Prostate gland (tissue), 2 donors: ENCODE data around the gene COL5A1. TPM values are rescaled to one million over a fixed set of nuclear protein-coding genes. Genes with fewer than 3 reads are reported as not detected.

Experiments
- DNase-seq: peaks from one replicate; pipeline ENCODE4 v3.0.0-alpha.2; 2019; ENCODE audit warnings: low spot score
- H3K27ac ChIP-seq, 2 donors: fragments of 200-600 bp; sonication (generic); 2 replicates each; pipeline ENCODE4 v1.5.1; 2017 to 2019
- H3K27me3 ChIP-seq: fragments of 200-600 bp; sonication (generic); replicated peaks from 2 replicates; pipeline ENCODE4 v1.5.1; 2019; ENCODE audit not compliant: insufficient read depth
- H3K36me3 ChIP-seq, 2 donors: fragments of 200-600 bp; sonication (generic); 1 replicate in 1 of 2; 2 replicates in 1 of 2; pipeline versions ENCODE4 v1.5.1 to v1.8.1; 2017 to 2019
- H3K4me1 ChIP-seq: fragments of 200-600 bp; sonication (generic); replicated peaks from 2 replicates; pipeline ENCODE4 v1.5.1; 2019
- H3K4me3 ChIP-seq, 2 donors: fragments of 200-600 bp; sonication (generic); 2 replicates each; pipeline ENCODE4 v1.5.1; 2017 to 2019
- H3K9me3 ChIP-seq: fragments of 200-600 bp; sonication (generic); 2 replicates; pipeline ENCODE4 v1.5.1; 2017
- POLR2A ChIP-seq: fragments of 450-650 bp; IDR thresholded peaks from one replicate; pipeline ENCODE4 v1.6.1; 2016; ENCODE audit warnings: antibody characterized with exemption, mild to moderate bottlenecking
- POLR2AphosphoS5 ChIP-seq: sonication (generic); formaldehyde crosslinking; IDR thresholded peaks from one replicate; pipeline ENCODE4 v1.6.1; 2017; ENCODE audit warnings: antibody characterized with exemption
- WGBS: methylation state at CpG from one replicate; pipeline ENCODE4 v1.1.5; 2018; 5-methylcytosine and 5-hydroxymethylcytosine counted together
- intact Hi-C: fragments of 100-400 bp; cut with DNase I; formaldehyde crosslinking; loops from one replicate; pipeline ENCODE4 v1.14.2; 2022
- total RNA-seq, 2 donors: library from RNA; depleted of rRNA; stranded (reverse); fragments of >200 nt; gene quantifications; one replicate each; pipeline ENCODE4 v1.1.0, GENCODE V29; 2016
- TF ChIP-seq, protein P1 (sequence below), 4 experiments: fragments of 200-600 bp in 2 of 4; fragments of 450-650 bp in 2 of 4; sonication (generic) in 2 of 4; IDR thresholded peaks; 1 replicate in 3 of 4; 2 replicates in 1 of 4; pipeline ENCODE4 v1.5.1; 2016 to 2019; ENCODE audit warnings: antibody characterized with exemption in 4 of 4, mild to moderate bottlenecking in 2 of 4, moderate library complexity in 2 of 4

The COL5A1 gene
- total RNA-seq, 2 donors from 2014 or later, result 16.9 to 36.0 TPM

DNA sequence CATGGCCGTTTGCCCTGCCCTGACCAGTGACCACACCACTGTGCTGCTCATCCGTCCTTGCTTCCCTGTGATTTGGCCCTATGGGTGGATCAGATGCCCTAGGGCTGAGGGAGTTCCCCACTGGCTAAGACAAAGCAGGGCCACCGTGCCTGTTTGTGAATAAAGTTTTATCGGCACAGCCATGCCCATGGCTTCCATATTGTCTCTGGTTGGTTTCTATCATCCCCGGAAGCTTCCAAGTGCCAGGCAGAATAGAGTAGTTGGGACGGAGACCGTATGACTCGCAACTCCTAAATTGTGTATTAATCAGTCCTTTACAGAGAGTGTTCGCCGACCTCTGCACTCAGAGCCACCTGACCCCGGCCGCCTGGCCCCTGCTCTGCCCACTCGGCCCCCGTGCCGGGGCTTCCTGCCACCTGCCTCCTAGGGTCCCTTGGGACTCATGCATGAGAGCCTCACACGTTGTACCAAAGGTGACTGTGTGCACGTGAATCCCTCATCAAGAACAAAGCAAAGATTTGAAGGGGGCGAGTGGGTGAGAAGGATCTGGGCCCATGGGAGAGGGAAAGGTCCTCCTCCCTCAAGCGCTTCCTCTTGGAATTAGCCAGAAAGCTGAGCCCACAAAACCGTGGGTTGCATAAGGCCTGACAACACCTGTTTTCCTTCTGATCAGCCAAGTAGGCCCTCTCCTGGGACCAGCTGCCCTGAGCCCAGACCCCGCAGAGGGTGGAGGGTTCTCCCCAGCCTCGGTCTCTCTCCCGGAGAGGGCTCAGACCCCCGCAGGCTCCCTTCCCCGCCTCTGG, 227.3 kb downstream of the COL5A1 start:
- DNase-seq, result no peak
- TF ChIP-seq, protein P1, sequence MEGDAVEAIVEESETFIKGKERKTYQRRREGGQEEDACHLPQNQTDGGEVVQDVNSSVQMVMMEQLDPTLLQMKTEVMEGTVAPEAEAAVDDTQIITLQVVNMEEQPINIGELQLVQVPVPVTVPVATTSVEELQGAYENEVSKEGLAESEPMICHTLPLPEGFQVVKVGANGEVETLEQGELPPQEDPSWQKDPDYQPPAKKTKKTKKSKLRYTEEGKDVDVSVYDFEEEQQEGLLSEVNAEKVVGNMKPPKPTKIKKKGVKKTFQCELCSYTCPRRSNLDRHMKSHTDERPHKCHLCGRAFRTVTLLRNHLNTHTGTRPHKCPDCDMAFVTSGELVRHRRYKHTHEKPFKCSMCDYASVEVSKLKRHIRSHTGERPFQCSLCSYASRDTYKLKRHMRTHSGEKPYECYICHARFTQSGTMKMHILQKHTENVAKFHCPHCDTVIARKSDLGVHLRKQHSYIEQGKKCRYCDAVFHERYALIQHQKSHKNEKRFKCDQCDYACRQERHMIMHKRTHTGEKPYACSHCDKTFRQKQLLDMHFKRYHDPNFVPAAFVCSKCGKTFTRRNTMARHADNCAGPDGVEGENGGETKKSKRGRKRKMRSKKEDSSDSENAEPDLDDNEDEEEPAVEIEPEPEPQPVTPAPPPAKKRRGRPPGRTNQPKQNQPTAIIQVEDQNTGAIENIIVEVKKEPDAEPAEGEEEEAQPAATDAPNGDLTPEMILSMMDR (IDR thresholded peaks at IDR 0.05), result no peak
- no peak for TF ChIP-seq POLR2A
- intact Hi-C loops, result no loop called here
- Histone ChIP-seq H3K4me3 (no peak overlapping the region), H3K27ac (no peak overlapping the region), H3K27me3 (no peaks in the 10 kb centered on the region), H3K4me1 (peaks cover 5% of the 10 kb centered on the region), H3K9me3 (no peaks in the 10 kb centered on the region), H3K36me3 (no peaks in the 10 kb centered on the region)
- whole genome bisulfite sequencing, result 90% methylated on average over 25 of the region's 25 CpGs

DNA sequence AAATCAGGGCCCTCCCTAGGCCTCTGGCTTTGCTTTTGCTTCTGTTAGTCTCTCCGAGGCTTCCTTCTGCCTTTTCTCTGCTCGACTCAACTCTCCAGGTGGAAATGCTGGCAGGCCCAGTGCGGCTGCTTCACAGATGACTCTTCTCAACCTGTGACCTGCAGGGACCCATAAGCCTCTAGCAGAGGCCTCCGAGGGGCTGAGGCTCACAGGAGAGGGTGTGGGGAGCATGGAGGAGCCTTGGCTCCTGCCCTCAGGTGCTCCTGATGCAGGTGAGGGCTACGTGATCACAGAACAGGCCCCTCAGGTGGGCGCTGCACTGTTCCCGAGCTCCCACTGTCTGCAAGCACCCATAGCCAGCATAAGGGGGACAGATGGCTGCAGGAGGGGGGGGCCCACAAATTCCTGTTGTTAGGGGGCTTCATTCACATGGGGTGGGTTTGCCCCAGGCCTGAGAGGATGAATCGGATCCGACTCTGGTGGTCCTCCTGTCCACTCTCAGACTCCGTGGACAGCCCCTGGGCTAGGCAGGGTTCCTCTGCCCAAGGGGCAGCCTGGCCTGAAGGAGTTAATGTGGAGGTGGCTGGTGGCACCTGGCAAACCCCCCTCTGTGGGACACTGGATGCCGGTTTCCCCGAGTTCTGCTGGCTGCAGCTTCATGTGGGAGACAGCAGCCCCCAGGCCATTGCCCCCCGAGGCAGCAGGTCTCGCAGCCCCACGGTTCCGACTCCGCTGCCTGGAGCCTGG, 228.1 kb downstream of the COL5A1 start:
- Histone ChIP-seq H3K27ac (no peak overlapping the region), H3K27me3 (no peaks in the 10 kb centered on the region), H3K36me3 (no peaks in the 10 kb centered on the region), H3K4me1 (no peaks in the 10 kb centered on the region), H3K9me3 (no peaks in the 10 kb centered on the region), H3K4me3 (no peak overlapping the region)
- intact Hi-C loops, result no loop called here
- DNase-seq, result no peak
- TF ChIP-seq POLR2AphosphoS5 (no peak), POLR2A (no peak)
- TF ChIP-seq, protein P1 (IDR thresholded peaks at IDR 0.05), result no peak
- 91% methylated on average over 17 of the region's 17 CpGs for WGBS

DNA sequence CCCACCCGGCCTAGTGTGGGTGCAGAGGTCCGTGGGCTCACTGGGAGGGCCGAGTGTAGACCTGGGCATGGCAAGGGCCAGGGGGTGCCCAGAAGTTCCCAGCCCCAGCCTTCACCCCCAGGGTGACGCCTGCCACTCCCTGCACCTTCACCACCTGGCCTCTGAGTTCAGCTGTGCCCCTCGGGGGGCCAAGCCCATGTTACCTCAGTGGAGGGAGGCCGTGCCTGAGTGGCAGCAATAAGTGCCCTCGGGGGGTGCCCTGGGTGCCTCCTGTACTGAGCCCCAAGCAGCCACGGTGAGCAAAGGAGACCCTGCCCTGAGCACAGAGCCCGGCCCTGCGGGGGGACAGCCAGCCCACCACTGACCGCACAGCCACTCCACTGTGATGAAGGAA, 228.7 kb downstream of the COL5A1 start:
- Histone ChIP-seq H3K4me1 (no peaks in the 10 kb centered on the region), H3K27ac (no peak overlapping the region), H3K9me3 (no peaks in the 10 kb centered on the region), H3K4me3 (no peak overlapping the region), H3K27me3 (no peaks in the 10 kb centered on the region), H3K36me3 (no peaks in the 10 kb centered on the region)
- intact Hi-C loops, result no loop called here
- DNase-seq, result no peak
- 91% methylated on average over 10 of the region's 11 CpGs for WGBS
- TF ChIP-seq POLR2AphosphoS5, result no peak
- TF ChIP-seq POLR2A, result no peak
- TF ChIP-seq, protein P1 (IDR thresholded peaks at IDR 0.05), result no peak

DNA sequence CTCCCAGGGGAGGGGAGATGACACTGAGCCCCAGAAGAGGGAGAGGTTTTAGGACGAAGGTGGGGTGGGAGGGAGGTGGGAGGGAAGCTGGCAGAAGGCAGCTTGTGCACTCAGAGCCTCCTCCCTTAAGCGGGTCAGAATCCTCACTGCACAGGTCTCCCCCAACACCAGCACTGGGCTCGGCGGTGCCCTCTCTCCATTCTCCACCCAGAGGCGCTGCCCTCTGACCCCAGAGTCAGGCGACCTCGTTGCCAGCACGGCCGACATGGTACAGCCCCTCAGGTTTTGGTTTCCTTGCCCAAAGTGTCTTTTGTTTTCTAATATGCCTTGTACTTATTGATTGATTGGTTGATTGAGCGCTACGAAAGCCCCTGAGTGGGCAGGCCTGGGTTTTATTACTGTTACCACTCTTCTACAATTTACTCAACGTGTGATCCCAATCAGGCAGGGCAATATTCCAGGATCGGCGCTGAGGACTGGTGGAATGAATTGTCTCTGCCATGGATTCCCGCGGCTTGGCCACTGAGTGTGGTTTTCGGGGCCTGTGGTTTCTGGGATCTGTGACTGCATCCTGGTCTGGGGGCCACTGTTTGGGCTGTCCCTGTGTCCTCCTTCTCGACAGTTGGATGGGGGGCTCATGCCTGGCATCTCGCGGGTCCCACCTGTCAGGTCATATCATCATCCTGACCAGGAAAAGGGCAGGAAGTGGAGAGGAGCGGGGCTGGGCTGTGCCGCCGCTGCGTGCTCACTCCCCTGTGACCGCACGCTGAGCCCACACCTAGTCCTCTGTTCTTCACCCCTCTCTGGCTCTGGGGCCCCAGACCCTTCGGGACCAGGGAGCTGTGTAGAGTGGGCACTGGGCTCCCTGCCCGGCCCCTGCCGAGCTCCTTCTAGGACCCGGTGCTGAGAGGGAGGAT, 229.4 kb downstream of the COL5A1 start:
- no peak for DNase-seq

More for the DNA sequence above, 229.4 kb downstream of the COL5A1 start:
- no peaks in the 10 kb centered on the region for H3K36me3 ChIP-seq
- no peaks in the 10 kb centered on the region for H3K27me3 ChIP-seq
- 68% methylated on average over 30 of the region's 30 CpGs for WGBS
- no peak overlapping the region for H3K27ac ChIP-seq
- no peak for TF ChIP-seq POLR2A
- TF ChIP-seq, protein P1 (IDR thresholded peaks at IDR 0.05), result no peak
- no peak for TF ChIP-seq POLR2AphosphoS5
- H3K9me3 ChIP-seq, result no peaks in the 10 kb centered on the region
- H3K4me1 ChIP-seq, result no peaks in the 10 kb centered on the region
- no peak overlapping the region for H3K4me3 ChIP-seq
- intact Hi-C loops, result no loop called here
